Measurements from ENCODE around the gene C9orf78. TPM values are rescaled to one million over a fixed set of nuclear protein-coding genes. Genes with fewer than 3 reads are reported as not detected.
A peak's percentile ranks its signal among the peaks of the same experiment; 100 is the strongest.

C9orf78 gene
- total and polyA plus RNA-seq, 9 of the 15 experiments (the other 6 are each of a cell fraction or from before 2014, with no cell fraction given): 94.6 to 266 (median 202) TPM

DNA sequence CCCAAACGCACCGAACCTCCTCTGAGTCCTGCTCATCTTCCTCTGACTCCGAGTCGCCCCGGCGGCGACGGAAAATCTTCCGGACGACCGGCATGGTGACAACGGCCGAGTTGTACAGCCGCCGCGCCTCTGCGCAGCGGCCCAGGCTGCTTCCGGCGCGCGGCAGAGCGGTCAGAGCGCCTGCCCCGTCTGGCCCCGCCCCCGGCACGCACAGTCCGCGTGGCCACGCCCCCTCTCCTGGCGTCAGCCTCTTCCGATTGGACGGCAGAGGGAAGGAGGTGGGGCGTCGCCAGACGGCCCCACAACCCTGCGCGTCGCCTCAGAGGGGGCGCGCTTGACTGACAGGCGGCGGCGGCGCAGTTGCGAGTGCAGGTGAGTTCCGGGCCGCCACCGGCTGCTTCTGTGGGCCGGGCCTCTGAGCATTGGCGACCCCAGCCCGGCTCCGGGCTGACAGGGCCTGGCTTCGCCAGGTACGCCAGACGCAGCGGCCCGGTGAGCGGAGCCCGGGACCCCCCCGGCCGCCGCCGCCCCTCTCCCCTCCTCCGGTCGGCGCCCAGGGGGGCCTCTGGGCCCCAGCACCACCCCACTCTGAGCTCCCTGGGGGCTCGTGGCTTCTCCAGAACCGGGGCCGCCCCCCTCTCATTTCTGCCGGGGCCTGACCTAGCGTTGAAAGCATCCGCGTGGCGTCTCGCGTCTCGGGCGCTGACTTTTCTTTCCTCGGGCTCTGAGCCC, at the start of gene C9orf78, which contains the start of gene USP20 (continued):
- TF ChIP-seq, protein P1, sequence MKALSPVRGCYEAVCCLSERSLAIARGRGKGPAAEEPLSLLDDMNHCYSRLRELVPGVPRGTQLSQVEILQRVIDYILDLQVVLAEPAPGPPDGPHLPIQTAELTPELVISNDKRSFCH (CRISPR knock-in tag; IDR thresholded peaks at IDR 0.05): no peak
- TF ChIP-seq, protein P1 (tag; IDR thresholded peaks at IDR 0.05): 0 out of 2 replicates have a peak, but pooled peaks have one; percentile 65
- no peak for TF ChIP-seq SRSF1 (IDR thresholded peaks at IDR 0.05; ENCODE audit: low read depth, low read length)
- TF ChIP-seq PML (IDR thresholded peaks at IDR 0.05; ENCODE audit: low read length): peak; percentile 87
- TF ChIP-seq NCOA2 (IDR thresholded peaks at IDR 0.05; ENCODE audit: partially characterized antibody in 2 of 2): no peak
- no peak for TF ChIP-seq GTF2A2 (tag; IDR thresholded peaks at IDR 0.05)
- TF ChIP-seq MEF2D (tag; conservative IDR thresholded peaks at IDR 0.05; ENCODE audit: low read depth): no peak
- no peak for TF ChIP-seq ZNF134 (CRISPR knock-in tag; conservative IDR thresholded peaks at IDR 0.05)
- no peak for TF ChIP-seq ZNF764 (CRISPR knock-in tag; IDR thresholded peaks at IDR 0.05; ENCODE audit: low read depth)
- no peak for TF ChIP-seq JUNB (CRISPR knock-in tag; conservative IDR thresholded peaks at IDR 0.05)
- TF ChIP-seq, protein P2, sequence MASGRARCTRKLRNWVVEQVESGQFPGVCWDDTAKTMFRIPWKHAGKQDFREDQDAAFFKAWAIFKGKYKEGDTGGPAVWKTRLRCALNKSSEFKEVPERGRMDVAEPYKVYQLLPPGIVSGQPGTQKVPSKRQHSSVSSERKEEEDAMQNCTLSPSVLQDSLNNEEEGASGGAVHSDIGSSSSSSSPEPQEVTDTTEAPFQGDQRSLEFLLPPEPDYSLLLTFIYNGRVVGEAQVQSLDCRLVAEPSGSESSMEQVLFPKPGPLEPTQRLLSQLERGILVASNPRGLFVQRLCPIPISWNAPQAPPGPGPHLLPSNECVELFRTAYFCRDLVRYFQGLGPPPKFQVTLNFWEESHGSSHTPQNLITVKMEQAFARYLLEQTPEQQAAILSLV (tag; IDR thresholded peaks at IDR 0.05): no peak
- no peak for TF ChIP-seq TCF3 (CRISPR knock-in tag; IDR thresholded peaks at IDR 0.05)
- peak; percentile 64; the same call in 1 of the 2 replicates for TF ChIP-seq ZFP1 (CRISPR knock-in tag; IDR thresholded peaks at IDR 0.05)
- 0 out of 2 replicates have a peak, but pooled peaks have one; percentile 3 for TF ChIP-seq NFRKB (IDR thresholded peaks at IDR 0.05; ENCODE audit: low read depth)
- no peak for TF ChIP-seq ZNF316 (IDR thresholded peaks at IDR 0.05)
- TF ChIP-seq ZNF318 (IDR thresholded peaks at IDR 0.05; ENCODE audit: borderline replicate concordance in 1 of 2, low read depth in 1 of 2): no peak
- peak; percentile 87 for TF ChIP-seq FUS (optimal IDR thresholded peaks at IDR 0.05; ENCODE audit: low read depth, low read length)
- TF ChIP-seq SMARCA4 (IDR thresholded peaks at IDR 0.05): no peak
- TF ChIP-seq ZNF311 (CRISPR knock-in tag; IDR thresholded peaks at IDR 0.05): no peak
- TF ChIP-seq TAF1 (IDR thresholded peaks at IDR 0.05; ENCODE audit: control insufficient read depth, extremely low read depth, insufficient read depth, low read length, severe bottlenecking): peak; percentile 88
- TF ChIP-seq BMI1 (IDR thresholded peaks at IDR 0.05; ENCODE audit: low read length): no peak
